HS-5 (cell line): ENCODE results near the gene SULT1C3.
"Not testable (repeated sequence)": the region's sequence is repeated elsewhere in the genome, so short reads cannot be mapped to it uniquely, and the experiment has no call there.

Experiments
- DNase-seq: peaks from one replicate; pipeline ENCODE4 v3.0.0-alpha.2; 2012; ENCODE audit warnings: low read depth

The SULT1C3 gene

GRCh38 chr2:108244667-108245414 is 5.1 kb downstream of the SULT1C3 start:
- DNase-seq: no peak

- no peak for DNase-seq
Measured at GRCh38 chr2:108253106-108253505, 13.3 kb downstream of the SULT1C3 start.

DNA sequence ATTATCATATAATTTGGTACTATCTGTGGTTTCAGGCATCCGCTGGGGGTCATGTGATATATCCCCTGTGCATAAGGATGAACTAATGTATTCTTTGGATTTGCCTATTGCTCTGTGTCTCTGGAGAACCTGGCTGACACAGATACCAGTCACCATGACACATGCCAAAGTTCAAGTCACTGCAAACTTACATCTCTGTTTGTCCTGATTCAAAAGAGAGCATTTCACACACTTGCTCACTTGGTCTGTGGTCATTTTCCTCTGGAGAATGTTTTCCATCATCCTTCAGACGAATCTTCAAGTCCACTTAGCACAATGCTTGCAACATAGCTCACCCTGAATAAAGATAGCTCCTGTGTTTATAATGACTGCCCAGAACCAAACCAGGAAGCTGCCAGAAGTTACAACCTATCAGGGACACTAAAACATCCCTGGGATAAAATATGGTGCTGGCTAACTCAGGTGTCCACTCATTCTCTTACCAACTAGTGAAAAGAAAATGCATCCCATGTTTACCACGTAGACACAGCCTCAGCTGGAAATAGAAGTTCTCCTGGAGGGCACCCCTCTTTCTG is 18.1 kb downstream of the SULT1C3 start:
- peak; percentile 53 for DNase-seq

DNA sequence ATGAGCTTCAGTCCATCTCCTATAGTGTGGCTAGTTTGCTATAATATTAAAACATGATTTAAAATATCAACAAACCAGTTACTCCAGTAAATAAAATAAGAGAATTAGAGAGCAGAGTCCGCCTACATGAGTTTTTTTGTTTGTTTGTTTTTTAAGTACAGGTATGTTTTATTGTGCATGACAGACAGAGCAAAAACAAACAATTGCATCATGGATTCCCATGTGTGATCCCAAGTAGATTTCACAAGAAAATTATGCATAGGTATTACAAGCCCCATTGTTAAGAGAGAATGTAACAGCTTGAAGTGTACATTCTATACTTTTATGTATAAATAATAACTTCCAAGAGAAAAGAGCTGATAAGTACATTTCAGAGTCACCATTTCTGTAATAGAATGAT is 21.0 kb downstream of the SULT1C3 start:
- no peak for DNase-seq

DNA sequence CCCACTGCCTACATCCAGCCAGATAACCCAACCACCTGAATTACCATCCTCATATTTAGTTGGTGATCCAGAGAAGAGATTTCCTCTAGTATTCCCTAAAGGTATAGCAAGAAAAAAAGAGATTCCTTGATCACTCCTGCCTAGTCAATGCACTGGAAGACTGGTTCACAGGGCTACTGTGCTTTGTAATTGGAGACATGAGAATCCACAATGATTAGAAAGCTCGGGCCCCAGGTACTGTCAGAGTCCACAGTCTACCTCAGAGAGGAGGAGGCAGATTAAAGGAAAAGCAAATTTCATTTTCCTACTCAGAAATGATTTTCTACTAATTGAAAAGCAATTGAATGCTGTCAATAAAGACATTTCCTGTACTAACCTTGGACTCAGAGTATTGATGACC is 22.3 kb downstream of the SULT1C3 start:
- no peak for DNase-seq

DNA sequence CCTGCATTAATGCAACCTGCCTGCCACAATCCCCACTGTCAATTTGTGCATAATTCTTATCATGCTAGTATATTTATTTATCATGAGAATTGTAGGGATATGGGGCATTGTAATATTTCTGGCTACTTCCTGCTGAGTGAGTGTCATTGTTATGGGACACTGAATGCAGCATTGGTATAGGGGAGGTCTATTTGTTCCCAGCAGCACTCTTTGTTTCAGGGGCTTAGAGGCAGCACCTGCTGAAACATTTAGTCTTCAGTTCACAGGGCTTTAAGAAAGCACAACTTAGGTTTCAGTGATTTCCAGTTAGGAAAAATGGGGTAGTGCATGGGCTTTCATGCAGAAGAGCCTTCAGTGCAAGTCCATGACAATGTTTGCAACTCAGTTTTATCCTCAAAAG is 23.6 kb downstream of the SULT1C3 start:
- no peak for DNase-seq

DNA sequence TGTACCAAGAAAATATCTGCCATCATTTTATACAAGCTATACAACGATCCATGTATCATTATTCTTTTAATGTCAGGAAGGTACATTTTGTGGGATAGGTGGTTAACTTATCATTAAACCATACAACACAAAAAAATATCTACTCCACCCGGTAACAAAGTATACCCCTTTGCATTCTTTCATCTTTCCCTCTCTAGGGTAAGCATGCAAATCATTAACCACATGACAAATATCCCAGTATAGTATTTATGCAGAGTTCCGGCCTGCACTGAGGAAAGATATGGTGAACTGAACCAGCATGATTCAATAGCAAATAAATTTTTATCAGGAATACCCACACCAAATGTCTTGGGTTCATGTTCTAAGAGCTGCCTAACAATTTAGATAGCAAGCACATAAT is 26.4 kb downstream of the SULT1C3 start:
- DNase-seq: no peak

- peak; percentile 22 for DNase-seq
Measured at GRCh38 chr2:108267101-108267500, 27.3 kb downstream of the SULT1C3 start.

- peak; percentile 79 for DNase-seq
Measured at GRCh38 chr2:108268001-108268400, 28.2 kb downstream of the SULT1C3 start.

GRCh38 chr2:108270346-108270745 is 30.6 kb downstream of the SULT1C3 start:
- no peak for DNase-seq

DNA sequence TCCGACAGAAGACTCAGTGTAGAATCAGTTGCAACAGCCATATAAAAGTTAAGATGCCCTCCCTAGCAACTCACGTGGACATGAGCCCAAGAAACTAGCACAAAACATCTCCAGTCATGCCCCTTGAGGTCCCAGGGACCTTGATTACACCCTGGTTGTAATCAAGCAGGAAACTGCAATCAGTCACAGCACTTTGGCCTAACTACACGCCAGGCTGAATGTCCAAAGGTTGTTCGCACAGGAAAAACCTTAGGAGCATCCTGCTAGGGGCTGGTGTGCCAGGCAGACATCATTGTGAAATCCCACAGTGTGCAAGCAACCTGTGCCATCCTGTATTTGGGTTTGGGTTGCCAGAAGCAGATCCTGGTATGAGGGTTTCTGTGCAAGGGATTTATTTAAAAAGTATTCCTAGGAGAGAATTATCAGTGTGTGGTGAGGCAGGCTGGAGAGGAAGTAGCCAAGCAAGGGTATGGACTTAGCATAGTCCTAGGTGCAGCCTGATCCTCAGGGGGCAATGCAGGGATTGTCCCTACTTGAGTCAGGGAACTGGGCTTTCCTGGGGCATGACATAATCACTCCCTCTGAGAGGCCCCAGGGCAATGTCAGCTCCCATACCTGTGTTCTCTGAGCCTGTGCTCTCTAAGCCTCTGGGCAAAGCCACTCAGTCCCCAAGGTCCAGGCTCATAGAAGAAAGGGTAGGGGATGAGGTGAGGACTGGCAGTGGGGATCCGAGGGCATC is 31.2 kb downstream of the SULT1C3 start:
- no peak for DNase-seq

- peak; percentile 52 for DNase-seq
Measured at GRCh38 chr2:108271691-108272253, 32.0 kb downstream of the SULT1C3 start.

DNA sequence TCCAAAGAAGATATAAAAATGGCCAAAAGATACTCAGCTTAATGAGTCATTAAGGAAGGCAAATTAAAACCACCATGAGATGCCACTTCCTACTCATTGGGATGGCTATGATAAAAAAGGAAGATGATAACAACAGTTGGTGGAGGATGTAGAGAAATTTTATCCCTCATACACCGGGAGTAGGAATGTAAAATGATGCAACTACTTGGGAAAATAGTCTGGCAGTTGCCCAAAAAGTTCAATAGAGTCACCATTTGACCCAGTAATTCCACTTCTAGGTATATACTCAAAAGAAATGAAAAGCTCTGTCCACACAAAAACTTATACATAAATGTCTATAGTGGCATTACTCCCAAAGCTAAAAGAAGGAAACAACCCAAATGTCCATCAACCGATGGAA is 38.9 kb downstream of the SULT1C3 start:
- peak; percentile 33 for DNase-seq

DNA sequence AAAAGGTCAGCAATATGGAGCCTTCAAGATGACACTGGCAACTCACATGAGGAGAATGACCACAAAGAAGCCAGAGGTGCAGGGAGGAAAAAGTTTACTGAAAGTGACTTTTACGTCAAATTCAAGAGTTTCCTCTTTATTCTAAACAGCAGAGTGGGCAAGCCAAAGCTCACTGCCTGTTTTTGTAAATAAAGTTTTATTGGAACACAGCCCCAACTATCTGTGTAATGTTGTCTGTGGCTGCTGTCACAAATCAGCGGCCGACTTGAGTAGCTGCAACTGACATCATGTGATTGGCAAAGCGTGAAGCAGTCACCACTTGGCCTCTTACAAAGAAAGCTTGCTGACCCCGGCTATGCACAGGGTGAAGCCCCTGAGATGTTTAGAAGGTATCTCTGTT is 39.7 kb downstream of the SULT1C3 start:
- no peak for DNase-seq

GRCh38 chr2:108280466-108280865 is 40.7 kb downstream of the SULT1C3 start:
- no peak for DNase-seq

- not testable (repeated sequence) for DNase-seq
Measured at GRCh38 chr2:108284566-108284965, 44.8 kb downstream of the SULT1C3 start.

GRCh38 chr2:108285616-108286015 is 45.8 kb downstream of the SULT1C3 start:
- no peak for DNase-seq

GRCh38 chr2:108287169-108287568 is 47.4 kb downstream of the SULT1C3 start:
- no peak for DNase-seq

DNA sequence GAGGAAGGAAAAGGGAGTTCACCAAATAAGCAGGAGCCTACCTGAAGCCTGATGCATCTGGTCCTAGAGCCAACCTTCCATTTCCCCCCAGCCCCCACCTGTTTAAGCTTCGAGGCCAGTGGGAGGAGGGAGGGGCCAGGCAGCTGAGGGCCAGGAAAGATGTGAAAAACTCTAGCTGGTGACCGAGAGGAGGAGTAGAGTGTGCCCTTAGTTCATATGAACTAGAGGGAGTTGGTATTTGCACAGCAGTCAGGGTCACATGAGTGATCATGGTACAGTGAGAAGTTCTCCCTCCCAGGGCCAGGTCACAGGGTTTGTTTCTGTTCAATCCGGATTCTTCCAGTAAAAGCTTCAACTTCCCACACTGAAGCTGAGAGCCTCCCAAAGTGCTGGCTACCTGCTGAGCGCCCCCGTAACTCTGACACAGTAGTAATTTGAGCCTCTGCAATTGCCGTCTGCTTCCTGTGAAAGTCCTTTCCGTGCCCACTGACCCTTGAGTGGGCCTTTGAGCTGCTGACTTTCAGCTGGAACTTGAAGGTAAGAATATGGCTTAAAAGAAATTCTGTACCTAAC is 48.9 kb downstream of the SULT1C3 start, which contains the start of gene SULT1C2:
Gene SULT1C2 (plus strand): TSS at position 362 of the 573 bp plus-strand sequence. CDS start 4,773 bp downstream, outside the sequence.
- DNase-seq: no peak

DNA sequence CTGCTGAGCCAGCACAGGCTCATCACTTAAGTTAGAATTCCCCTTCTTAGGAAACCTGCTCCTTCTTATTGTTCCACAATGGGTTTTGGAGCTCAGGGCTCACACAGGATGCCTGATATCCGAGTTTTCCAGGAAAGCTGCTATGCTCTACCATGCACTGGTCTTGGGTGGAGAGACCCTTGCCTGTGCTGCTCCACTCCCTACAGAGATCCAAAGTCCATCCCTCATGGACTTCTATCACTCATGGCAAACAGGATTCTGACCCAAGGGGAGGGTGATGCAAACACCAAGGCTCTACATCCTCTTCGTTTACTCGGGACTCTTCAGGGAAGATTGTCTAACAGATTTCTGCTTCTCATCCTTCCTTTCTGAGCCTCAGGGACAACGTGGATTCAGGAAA is 54.1 kb downstream of the SULT1C3 start:
- DNase-seq: no peak

DNA sequence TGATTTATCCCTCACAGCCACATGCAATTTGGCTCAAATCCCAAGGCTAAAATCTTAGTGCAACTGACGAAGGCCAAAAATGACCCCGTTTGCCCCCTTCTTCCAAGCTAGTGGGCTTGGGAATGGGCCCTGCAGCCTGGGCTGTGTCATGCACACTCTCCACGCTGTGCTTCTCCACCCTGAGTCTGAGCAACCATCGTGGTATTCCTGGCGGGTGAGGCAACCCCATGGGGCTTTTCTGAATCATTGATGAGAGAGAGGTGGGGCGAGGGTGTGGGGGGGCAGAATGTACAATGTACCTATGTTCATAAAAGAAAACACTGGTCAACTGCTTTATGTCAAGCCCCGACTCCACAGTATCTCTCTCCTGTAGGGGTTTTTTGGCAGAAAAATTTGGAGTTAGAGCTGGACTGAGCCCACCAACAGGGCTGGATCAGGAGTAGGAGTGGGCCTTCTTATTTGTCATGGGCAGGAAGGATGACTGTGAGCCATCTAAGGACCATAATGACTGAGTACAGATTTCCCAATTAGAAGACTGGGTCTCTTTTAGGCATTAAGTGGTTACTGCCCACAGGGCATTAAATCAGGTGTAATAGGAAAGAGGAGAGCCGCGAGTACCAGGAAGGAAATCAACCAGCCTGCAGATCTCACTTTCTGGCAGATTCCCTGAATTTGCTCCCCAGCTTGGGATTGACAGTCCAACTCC is 57.8 kb downstream of the SULT1C3 start:
- DNase-seq: peak; percentile 61

DNA sequence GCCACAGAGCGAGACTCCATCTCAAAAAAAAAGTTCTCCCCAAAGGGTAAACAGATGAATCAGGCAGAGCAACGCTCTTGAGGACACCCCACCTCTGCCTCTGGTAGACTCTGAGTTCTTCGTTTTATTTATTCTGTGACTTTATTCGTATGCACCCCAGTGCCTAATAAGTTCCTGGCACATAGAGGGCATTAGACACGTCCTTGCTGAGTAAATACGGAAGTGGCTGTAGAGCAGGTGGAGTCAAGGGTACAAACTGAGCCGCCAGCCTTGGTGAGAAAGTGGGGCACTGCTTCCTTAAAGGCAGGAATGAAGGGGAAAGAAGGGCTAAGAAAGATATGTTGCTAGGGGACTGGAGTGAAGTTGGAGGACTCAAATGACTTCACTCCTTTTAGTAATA is 61.8 kb downstream of the SULT1C3 start:
- DNase-seq: no peak
